GM23338 (cell line): ENCODE results near the gene CXCL1. TPM values are rescaled to one million over a fixed set of nuclear protein-coding genes. Genes with fewer than 3 reads are reported as not detected.
A peak's percentile ranks its signal among the peaks of the same experiment; 100 is the strongest.

Source experiments
- ATAC-seq: fragments of 200-7000 bp; cut with Tn5 transposase; 3 replicates; pipeline ENCODE4 v1.9.1; 2020
- DNase-seq: peaks from one replicate; pipeline ENCODE4 v3.0.0-alpha.2; 2015; ENCODE audit warnings: low spot score
- H2AFZ ChIP-seq: fragments of 200-600 bp; sonication (generic); 2 replicates; pipeline ENCODE4 v1.8.0; 2016; ENCODE audit warnings: antibody characterized with exemption, mild to moderate bottlenecking, moderate library complexity
- H3F3A ChIP-seq: fragments of 200-600 bp; sonication (generic); replicated peaks from 2 replicates; pipeline ENCODE4 v1.8.0; 2017; ENCODE audit warnings: antibody characterized with exemption, mixed run types, low read depth
- H3K27ac ChIP-seq: fragments of 200-600 bp; sonication (generic); 2 replicates; pipeline ENCODE4 v1.6.1; 2016; ENCODE audit warnings: low read depth
- H3K27me3 ChIP-seq: fragments of 200-600 bp; sonication (generic); 2 replicates; pipeline ENCODE4 v1.8.0; 2016; ENCODE audit warnings: mild to moderate bottlenecking, mixed run types, moderate library complexity; ENCODE audit not compliant: insufficient read depth
- H3K36me3 ChIP-seq: fragments of 200-600 bp; sonication (generic); 2 replicates; pipeline ENCODE4 v1.8.0; 2016; ENCODE audit warnings: mild to moderate bottlenecking; ENCODE audit not compliant: insufficient read depth
- H3K4me1 ChIP-seq: fragments of 200-600 bp; sonication (generic); 2 replicates; pipeline ENCODE4 v1.8.0; 2016; ENCODE audit warnings: mild to moderate bottlenecking, moderate library complexity; ENCODE audit not compliant: insufficient read depth
- H3K4me2 ChIP-seq: fragments of 200-600 bp; sonication (generic); 2 replicates; pipeline ENCODE4 v1.7.1; 2017; ENCODE audit warnings: mixed run types
- H3K4me3 ChIP-seq: fragments of 200-600 bp; sonication (generic); 2 replicates; pipeline ENCODE4 v1.6.1; 2016; ENCODE audit warnings: mixed run types
- H3K79me2 ChIP-seq: fragments of 200-600 bp; sonication (generic); replicated peaks from 2 replicates; pipeline ENCODE4 v1.8.0; 2017; ENCODE audit warnings: mild to moderate bottlenecking; ENCODE audit not compliant: insufficient read depth
- H3K9me2 ChIP-seq: fragments of 200-600 bp; sonication (generic); 2 replicates; pipeline ENCODE4 v1.8.0; 2017; ENCODE audit not compliant: insufficient read depth
- H4K20me1 ChIP-seq: fragments of 200-600 bp; sonication (generic); replicated peaks from 2 replicates; pipeline ENCODE4 v1.8.0; 2017; ENCODE audit warnings: mild to moderate bottlenecking; ENCODE audit not compliant: insufficient read depth
- H3K27ac Mint-ChIP-seq: 2 replicates; pipeline ENCODE4 v1.8.0; 2020; ENCODE audit warnings: inconsistent platforms, mild to moderate bottlenecking, moderate library complexity, mixed read lengths
- H3K27me3 Mint-ChIP-seq: 3 replicates; pipeline ENCODE4 v1.8.0; 2022; ENCODE audit warnings: low read depth, mild to moderate bottlenecking, moderate library complexity, mixed read lengths, inconsistent platforms; ENCODE audit not compliant: insufficient read depth, poor library complexity
- H3K36me3 Mint-ChIP-seq: 3 replicates; pipeline ENCODE4 v1.8.0; 2021; ENCODE audit warnings: low read depth, mild to moderate bottlenecking, inconsistent platforms, moderate library complexity, mixed read lengths
- H3K4me1 Mint-ChIP-seq: 3 replicates; pipeline ENCODE4 v1.8.0; 2020; ENCODE audit warnings: mild to moderate bottlenecking, inconsistent platforms, mixed read lengths
- H3K4me3 Mint-ChIP-seq: 3 replicates; pipeline ENCODE4 v1.8.0; 2021; ENCODE audit warnings: moderate library complexity, mild to moderate bottlenecking, inconsistent platforms, mixed read lengths
- H3K9me3 Mint-ChIP-seq: 3 replicates; pipeline ENCODE4 v1.8.0; 2020; ENCODE audit warnings: moderate library complexity, mild to moderate bottlenecking, inconsistent platforms, mixed read lengths
- CREB1 ChIP-seq: fragments of 250-450 bp; sonication (Bioruptor Pico); IDR thresholded peaks from 2 replicates; pipeline ENCODE4 v1.5.0; 2020; ENCODE audit warnings: low read depth, mild to moderate bottlenecking, moderate library complexity
- EZH2 ChIP-seq: fragments of 200-600 bp; sonication (generic); IDR thresholded peaks from one replicate; pipeline ENCODE4 v1.8.0; 2017; ENCODE audit warnings: antibody characterized with exemption, mild to moderate bottlenecking, low read depth; ENCODE audit not compliant: unreplicated experiment
- JUNB ChIP-seq: IDR thresholded peaks from one replicate; pipeline ENCODE4 v1.6.1; 2016; ENCODE audit warnings: antibody characterized with exemption; ENCODE audit not compliant: unreplicated experiment
- POLR2AphosphoS5 ChIP-seq: IDR thresholded peaks from 2 replicates; pipeline ENCODE4 v1.6.1; 2016; ENCODE audit warnings: antibody characterized with exemption, low read depth
- STAT1 ChIP-seq: IDR thresholded peaks from one replicate; pipeline ENCODE4 v1.6.1; 2016; ENCODE audit warnings: antibody characterized with exemption; ENCODE audit not compliant: unreplicated experiment
- ZNF331 ChIP-seq: fragments of 250-450 bp; sonication (Bioruptor Pico); IDR thresholded peaks from 2 replicates; pipeline ENCODE4 v1.5.0; 2020; ENCODE audit warnings: low read depth, mild to moderate bottlenecking, moderate library complexity
- polyA plus RNA-seq: library from polyadenylated mRNA; unstranded; fragments of >200 nt; fragmentation: Nextera tagmentation; extraction: Ambion mirVana; gene quantifications from 2 replicates; pipeline ENCODE4 v1.2.1, GENCODE V29; 2016
- total RNA-seq: library from RNA; depleted of rRNA; stranded (reverse); fragments of >200 nt; shearing (Covaris generic); gene quantifications from 2 replicates; pipeline ENCODE4 v1.2.3, GENCODE V29; 2014; rRNA removed
- TF ChIP-seq, protein P1 (sequence below): IDR thresholded peaks from one replicate; pipeline ENCODE4 v1.6.1; 2018; ENCODE audit warnings: antibody characterized with exemption; ENCODE audit not compliant: unreplicated experiment
- TF ChIP-seq, protein P2 (sequence below): IDR thresholded peaks from 2 replicates; pipeline ENCODE4 v1.6.1; 2016; ENCODE audit warnings: antibody characterized with exemption

CXCL1 gene
- total and polyA plus RNA-seq, 2 experiments from 2014 or later, result 1.6 to 2.5 TPM

- DNase-seq (no peak), ATAC-seq (no peak)
- H3K27me3 Mint-ChIP-seq, result no peaks in the 10 kb centered on the region
- TF ChIP-seq POLR2AphosphoS5, result no peak
- TF ChIP-seq STAT1, result no peak
- TF ChIP-seq EZH2, result no peak
- no peak for TF ChIP-seq JUNB
- TF ChIP-seq, protein P1, sequence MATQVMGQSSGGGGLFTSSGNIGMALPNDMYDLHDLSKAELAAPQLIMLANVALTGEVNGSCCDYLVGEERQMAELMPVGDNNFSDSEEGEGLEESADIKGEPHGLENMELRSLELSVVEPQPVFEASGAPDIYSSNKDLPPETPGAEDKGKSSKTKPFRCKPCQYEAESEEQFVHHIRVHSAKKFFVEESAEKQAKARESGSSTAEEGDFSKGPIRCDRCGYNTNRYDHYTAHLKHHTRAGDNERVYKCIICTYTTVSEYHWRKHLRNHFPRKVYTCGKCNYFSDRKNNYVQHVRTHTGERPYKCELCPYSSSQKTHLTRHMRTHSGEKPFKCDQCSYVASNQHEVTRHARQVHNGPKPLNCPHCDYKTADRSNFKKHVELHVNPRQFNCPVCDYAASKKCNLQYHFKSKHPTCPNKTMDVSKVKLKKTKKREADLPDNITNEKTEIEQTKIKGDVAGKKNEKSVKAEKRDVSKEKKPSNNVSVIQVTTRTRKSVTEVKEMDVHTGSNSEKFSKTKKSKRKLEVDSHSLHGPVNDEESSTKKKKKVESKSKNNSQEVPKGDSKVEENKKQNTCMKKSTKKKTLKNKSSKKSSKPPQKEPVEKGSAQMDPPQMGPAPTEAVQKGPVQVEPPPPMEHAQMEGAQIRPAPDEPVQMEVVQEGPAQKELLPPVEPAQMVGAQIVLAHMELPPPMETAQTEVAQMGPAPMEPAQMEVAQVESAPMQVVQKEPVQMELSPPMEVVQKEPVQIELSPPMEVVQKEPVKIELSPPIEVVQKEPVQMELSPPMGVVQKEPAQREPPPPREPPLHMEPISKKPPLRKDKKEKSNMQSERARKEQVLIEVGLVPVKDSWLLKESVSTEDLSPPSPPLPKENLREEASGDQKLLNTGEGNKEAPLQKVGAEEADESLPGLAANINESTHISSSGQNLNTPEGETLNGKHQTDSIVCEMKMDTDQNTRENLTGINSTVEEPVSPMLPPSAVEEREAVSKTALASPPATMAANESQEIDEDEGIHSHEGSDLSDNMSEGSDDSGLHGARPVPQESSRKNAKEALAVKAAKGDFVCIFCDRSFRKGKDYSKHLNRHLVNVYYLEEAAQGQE, result no peak
- TF ChIP-seq CREB1, result no peak
- no peak for TF ChIP-seq ZNF331 (CRISPR knock-in tag)
- TF ChIP-seq, protein P2, sequence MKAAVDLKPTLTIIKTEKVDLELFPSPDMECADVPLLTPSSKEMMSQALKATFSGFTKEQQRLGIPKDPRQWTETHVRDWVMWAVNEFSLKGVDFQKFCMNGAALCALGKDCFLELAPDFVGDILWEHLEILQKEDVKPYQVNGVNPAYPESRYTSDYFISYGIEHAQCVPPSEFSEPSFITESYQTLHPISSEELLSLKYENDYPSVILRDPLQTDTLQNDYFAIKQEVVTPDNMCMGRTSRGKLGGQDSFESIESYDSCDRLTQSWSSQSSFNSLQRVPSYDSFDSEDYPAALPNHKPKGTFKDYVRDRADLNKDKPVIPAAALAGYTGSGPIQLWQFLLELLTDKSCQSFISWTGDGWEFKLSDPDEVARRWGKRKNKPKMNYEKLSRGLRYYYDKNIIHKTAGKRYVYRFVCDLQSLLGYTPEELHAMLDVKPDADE, result no peak
- no peaks in the 10 kb centered on the region for H3K36me3 Mint-ChIP-seq
- H3K4me3 Mint-ChIP-seq, result no peak overlapping the region
- no peaks in the 10 kb centered on the region for H3K9me2 ChIP-seq
- H2AFZ ChIP-seq, result peak overlapping the region; percentile 67
- no peak overlapping the region for H3K27ac ChIP-seq
- no peaks in the 10 kb centered on the region for H3K36me3 ChIP-seq
- H3K79me2 ChIP-seq, result no peaks in the 10 kb centered on the region
- H3K4me3 ChIP-seq, result no peak overlapping the region
- H3K4me2 ChIP-seq, result no peak overlapping the region
- no peaks in the 10 kb centered on the region for H4K20me1 ChIP-seq
- H3K4me1 Mint-ChIP-seq, result no peaks in the 10 kb centered on the region
- no peaks in the 10 kb centered on the region for H3F3A ChIP-seq
- no peaks in the 10 kb centered on the region for H3K9me3 Mint-ChIP-seq
- no peaks in the 10 kb centered on the region for H3K4me1 ChIP-seq
- no peak overlapping the region for H3K27ac Mint-ChIP-seq
- H3K27me3 ChIP-seq, result no peaks in the 10 kb centered on the region
Observed at GRCh38 chr4:73919691-73920090, 50.5 kb downstream of the CXCL1 start.

Other genes starting within 250 kb of the CXCL1 start
- 0.14 and 0.23 TPM in 2 replicates for gene RASSF6, start 249.0 kb upstream of the CXCL1 start, total RNA-seq
- gene RASSF6, start 249.0 kb upstream of the CXCL1 start, polyA plus RNA-seq, result 0.37 and 0.79 TPM in 2 replicates
- not detected in 2 replicates for gene CXCL8, start 128.8 kb upstream of the CXCL1 start, total RNA-seq
- 0.11 and 0.12 TPM in 2 replicates for gene CXCL8, start 128.8 kb upstream of the CXCL1 start, polyA plus RNA-seq
- gene CXCL6, start 32.7 kb upstream of the CXCL1 start, total RNA-seq, result 7.2 and 9.5 TPM in 2 replicates
- 11.8 and 14.7 TPM in 2 replicates for gene CXCL6, start 32.7 kb upstream of the CXCL1 start, polyA plus RNA-seq
- gene PF4V1, start 16.1 kb upstream of the CXCL1 start, total RNA-seq, result 0.66 TPM in 1 of 2 replicates, not detected in the other
- 1.7 TPM in 1 of 2 replicates, not detected in the other for gene PF4V1, start 16.1 kb upstream of the CXCL1 start, polyA plus RNA-seq
- gene PF4, start 112.6 kb downstream of the CXCL1 start, total RNA-seq, result not detected in 2 replicates
- gene PF4, start 112.6 kb downstream of the CXCL1 start, polyA plus RNA-seq, result 6.7 and 7.7 TPM in 2 replicates
- gene PPBP, start 118.8 kb downstream of the CXCL1 start, total RNA-seq, result 0.35 TPM in 1 of 2 replicates, not detected in the other
- 0.50 TPM in 1 of 2 replicates, not detected in the other for gene PPBP, start 118.8 kb downstream of the CXCL1 start, polyA plus RNA-seq
- 7.6 and 8.7 TPM in 2 replicates for gene CXCL5, start 129.3 kb downstream of the CXCL1 start, total RNA-seq
- gene CXCL5, start 129.3 kb downstream of the CXCL1 start, polyA plus RNA-seq, result 6.3 and 7.5 TPM in 2 replicates
- 3.6 and 8.3 TPM in 2 replicates for gene CXCL3, start 169.3 kb downstream of the CXCL1 start, total RNA-seq
- 15.9 and 19.5 TPM in 2 replicates for gene CXCL3, start 169.3 kb downstream of the CXCL1 start, polyA plus RNA-seq
- gene CXCL2, start 229.8 kb downstream of the CXCL1 start, total RNA-seq, result 4.2 and 7.8 TPM in 2 replicates
- 3.3 TPM in 2 replicates for gene CXCL2, start 229.8 kb downstream of the CXCL1 start, polyA plus RNA-seq